NT2/D1 (cell line): ENCODE data around the gene SYT11.

Experiments
- SUZ12 ChIP-seq: IDR thresholded peaks from 2 replicates; pipeline ENCODE4 v1.6.1; 2011; ENCODE audit not compliant: insufficient read length, insufficient read depth; ENCODE audit errors: extremely low read depth
- YY1 ChIP-seq: IDR thresholded peaks from 2 replicates; pipeline ENCODE4 v1.6.1; 2011; ENCODE audit not compliant: insufficient read length, insufficient read depth
- ZNF274 ChIP-seq: IDR thresholded peaks from 2 replicates; pipeline ENCODE4 v1.6.1; 2011; ENCODE audit warnings: mild to moderate bottlenecking, low read depth, low read length

GRCh38 chr1:155813672-155814071, 45.7 kb upstream of the SYT11 start:
- TF ChIP-seq ZNF274 (no peak), YY1 (no peak), SUZ12 (no peak)
